ENCODE data around the gene NDUFB10. TPM values are rescaled to one million over a fixed set of nuclear protein-coding genes. Genes with fewer than 3 reads are reported as not detected.
A peak's percentile ranks its signal among the peaks of the same experiment; 100 is the strongest.

The NDUFB10 gene
- total and polyA plus RNA-seq, 9 donors, result 81.5 to 176 (median 106) TPM

DNA sequence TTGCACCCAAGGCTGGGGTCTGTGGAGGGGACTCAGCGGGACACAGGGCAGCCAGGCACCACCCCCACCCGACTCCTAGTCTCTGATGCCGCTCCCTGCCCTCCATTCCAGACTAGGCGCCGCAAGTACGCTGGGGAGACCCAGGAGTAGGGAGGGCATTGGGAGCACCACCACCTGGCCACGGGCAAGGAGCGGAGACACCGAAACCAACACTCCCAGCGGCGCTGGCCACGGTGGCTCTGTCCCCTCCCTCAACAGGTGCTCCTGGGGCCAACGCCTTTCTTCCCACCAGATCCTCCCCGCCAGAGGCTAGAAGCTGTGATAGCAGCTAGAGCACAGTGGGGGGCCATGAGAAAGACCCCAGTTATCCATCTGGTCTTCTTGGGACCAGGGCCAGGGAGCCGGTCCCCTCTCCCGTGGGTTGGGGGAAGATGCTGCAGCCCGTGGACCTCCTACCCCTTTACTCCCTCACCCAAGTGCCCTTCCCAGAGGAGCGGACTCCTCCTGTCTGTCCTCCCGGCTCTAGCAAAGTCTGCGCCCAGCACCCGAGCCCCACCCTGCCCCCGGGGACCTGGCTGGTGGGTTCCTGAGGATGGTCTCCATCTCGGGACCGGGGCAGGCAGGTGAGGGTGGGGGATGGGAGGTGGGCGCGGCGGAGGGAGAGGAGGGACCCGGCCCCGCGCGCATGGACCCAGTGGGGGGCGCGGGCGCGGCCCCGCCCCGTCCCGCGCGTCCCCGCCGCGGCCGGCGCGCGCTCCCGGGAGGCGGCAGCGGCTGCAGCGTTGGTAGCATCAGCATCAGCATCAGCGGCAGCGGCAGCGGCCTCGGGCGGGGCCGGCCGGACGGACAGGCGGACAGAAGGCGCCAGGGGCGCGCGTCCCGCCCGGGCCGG, 30.1 kb downstream of the NDUFB10 start, which contains the start of gene SYNGR3:
SYNGR3 (plus strand) TSS at position 762 of the 892 bp plus-strand sequence. CDS start 133 bp downstream, outside the sequence.
- no peak within 1 kb of the TSS for H3K27ac ChIP-seq
- peak in 1 of 5 donors; percentile 38 for DNase-seq
- no peaks in the 10 kb centered on the region for H3K36me3 ChIP-seq
- no peaks in the 10 kb centered on the region for H3K27me3 ChIP-seq
- no peak within 1 kb of the TSS for H3K4me3 ChIP-seq
- intact Hi-C loops (cut with DNase I), result no loop called here
- TF ChIP-seq, protein P1, sequence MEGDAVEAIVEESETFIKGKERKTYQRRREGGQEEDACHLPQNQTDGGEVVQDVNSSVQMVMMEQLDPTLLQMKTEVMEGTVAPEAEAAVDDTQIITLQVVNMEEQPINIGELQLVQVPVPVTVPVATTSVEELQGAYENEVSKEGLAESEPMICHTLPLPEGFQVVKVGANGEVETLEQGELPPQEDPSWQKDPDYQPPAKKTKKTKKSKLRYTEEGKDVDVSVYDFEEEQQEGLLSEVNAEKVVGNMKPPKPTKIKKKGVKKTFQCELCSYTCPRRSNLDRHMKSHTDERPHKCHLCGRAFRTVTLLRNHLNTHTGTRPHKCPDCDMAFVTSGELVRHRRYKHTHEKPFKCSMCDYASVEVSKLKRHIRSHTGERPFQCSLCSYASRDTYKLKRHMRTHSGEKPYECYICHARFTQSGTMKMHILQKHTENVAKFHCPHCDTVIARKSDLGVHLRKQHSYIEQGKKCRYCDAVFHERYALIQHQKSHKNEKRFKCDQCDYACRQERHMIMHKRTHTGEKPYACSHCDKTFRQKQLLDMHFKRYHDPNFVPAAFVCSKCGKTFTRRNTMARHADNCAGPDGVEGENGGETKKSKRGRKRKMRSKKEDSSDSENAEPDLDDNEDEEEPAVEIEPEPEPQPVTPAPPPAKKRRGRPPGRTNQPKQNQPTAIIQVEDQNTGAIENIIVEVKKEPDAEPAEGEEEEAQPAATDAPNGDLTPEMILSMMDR (IDR thresholded peaks at IDR 0.05), result no peak
- TF ChIP-seq EP300 (IDR thresholded peaks at IDR 0.05), result no peak
- 3 to 4% (median 4%) methylated on average over 50 to 67 of the region's 67 CpGs for WGBS, 3 donors
- H3K9me3 ChIP-seq, result no peaks in the 10 kb centered on the region
- H3K4me1 ChIP-seq (ENCODE audit: insufficient read depth), result peaks cover 10% of the 10 kb centered on the region

- intact Hi-C loops (cut with DNase I), result no loop called here
- Histone ChIP-seq H3K36me3 (no peaks in the 10 kb centered on the region), H3K4me3 (no peak overlapping the region), H3K27me3 (no peaks in the 10 kb centered on the region), H3K4me1 (ENCODE audit: insufficient read depth) (peaks cover 7% of the 10 kb centered on the region), H3K27ac (no peak overlapping the region), H3K9me3 (no peaks in the 10 kb centered on the region)
- 0 to 2% (median 1%) methylated on average over 6 to 25 of the region's 25 CpGs for WGBS, 3 donors
- TF ChIP-seq POLR2A (IDR thresholded peaks at IDR 0.05), result no peak
- no peak for TF ChIP-seq EP300 (IDR thresholded peaks at IDR 0.05)
- TF ChIP-seq, protein P1 (IDR thresholded peaks at IDR 0.05), result no peak
- DNase-seq, result no peak
These were observed 30.7 kb downstream of the NDUFB10 start for GRCh38 chr16:1990101-1990350.

GRCh38 chr16:1990351-1991134, 31.2 kb downstream of the NDUFB10 start:
- TF ChIP-seq POLR2A (IDR thresholded peaks at IDR 0.05) (no peak), EP300 (IDR thresholded peaks at IDR 0.05) (no peak)
- TF ChIP-seq, protein P1 (IDR thresholded peaks at IDR 0.05), result no peak

DNA sequence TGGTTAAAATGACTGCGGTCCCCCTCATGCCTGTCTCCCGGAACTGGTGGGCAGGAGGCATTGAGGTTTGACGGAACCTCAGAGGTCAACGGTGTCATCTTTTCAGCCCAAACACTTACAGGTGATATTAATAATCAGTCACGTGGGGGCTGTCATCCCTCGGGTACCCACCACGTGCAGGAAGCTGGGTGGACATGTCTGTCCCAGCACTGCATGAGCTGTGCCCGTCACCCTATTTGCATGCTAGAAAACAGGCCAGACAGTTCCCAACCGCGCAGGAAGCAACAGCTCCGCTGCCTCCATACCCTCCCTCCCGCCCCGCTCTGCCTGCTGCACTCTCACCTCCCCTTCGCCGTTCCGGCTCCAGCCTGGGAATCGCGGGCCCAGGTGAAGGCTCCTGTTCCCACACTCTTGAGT, 31.8 kb downstream of the NDUFB10 start:
- WGBS, 3 donors, result 5 to 9% (median 6%) methylated on average over 16 to 18 of the region's 18 CpGs

More at GRCh38 chr16:1990351-1991134, 31.2 kb downstream of the NDUFB10 start:
- Histone ChIP-seq H3K27ac (no peak overlapping the region), H3K4me3 (no peak overlapping the region), H3K9me3 (no peaks in the 10 kb centered on the region), H3K36me3 (no peaks in the 10 kb centered on the region), H3K27me3 (no peaks in the 10 kb centered on the region), H3K4me1 (ENCODE audit: insufficient read depth) (peaks cover 7% of the 10 kb centered on the region)
- peak in 1 of 5 donors; percentile 47 for DNase-seq
- WGBS, 3 donors, result 2 to 3% (median 2%) methylated on average over 46 to 50 of the region's 50 CpGs
- intact Hi-C loops (cut with DNase I), result no loop called here

More for the DNA sequence above, 31.8 kb downstream of the NDUFB10 start:
- H3K27ac ChIP-seq, result no peak overlapping the region
- H3K27me3 ChIP-seq, result no peaks in the 10 kb centered on the region
- no peak overlapping the region for H3K4me3 ChIP-seq
- no peaks in the 10 kb centered on the region for H3K9me3 ChIP-seq
- no peak for DNase-seq
- no peaks in the 10 kb centered on the region for H3K36me3 ChIP-seq
- TF ChIP-seq, protein P1 (IDR thresholded peaks at IDR 0.05), result no peak
- no peak for TF ChIP-seq EP300 (IDR thresholded peaks at IDR 0.05)
- no peak for TF ChIP-seq POLR2A (IDR thresholded peaks at IDR 0.05)
- intact Hi-C loops (cut with DNase I), result no loop called here
- H3K4me1 ChIP-seq (ENCODE audit: insufficient read depth), result peaks cover 7% of the 10 kb centered on the region

Data from ovary (tissue), 9 donors.